Fibroblast of the aortic adventitia (primary cell): ENCODE measurements around the gene MPO. TPM values are rescaled to one million over a fixed set of nuclear protein-coding genes. Genes with fewer than 3 reads are reported as not detected.

ENCODE experiments used
- DNase-seq: peaks from one replicate; pipeline ENCODE4 v3.0.0-alpha.2; 2010; ENCODE audit warnings: low read depth
- H3K4me3 ChIP-seq: 2 replicates; pipeline ENCODE4 v1.5.1; 2011; ENCODE audit warnings: low read depth, mild to moderate bottlenecking, control low read depth, low read length, moderate library complexity
- total RNA-seq: library from RNA; depleted of rRNA; stranded (reverse); fragments of >200 nt; gene quantifications from 2 replicates; pipeline ENCODE4 v1.2.3, GENCODE V29; 2012; ENCODE audit warnings: low replicate concordance
- TF ChIP-seq, protein P1 (sequence below): IDR thresholded peaks from 2 replicates; pipeline ENCODE4 v1.5.1; 2011; ENCODE audit warnings: mild to moderate bottlenecking, low read length, control low read depth, inconsistent platforms; ENCODE audit not compliant: insufficient read depth

MPO gene
- total RNA-seq, 1 donor, result 0.09 TPM

DNA sequence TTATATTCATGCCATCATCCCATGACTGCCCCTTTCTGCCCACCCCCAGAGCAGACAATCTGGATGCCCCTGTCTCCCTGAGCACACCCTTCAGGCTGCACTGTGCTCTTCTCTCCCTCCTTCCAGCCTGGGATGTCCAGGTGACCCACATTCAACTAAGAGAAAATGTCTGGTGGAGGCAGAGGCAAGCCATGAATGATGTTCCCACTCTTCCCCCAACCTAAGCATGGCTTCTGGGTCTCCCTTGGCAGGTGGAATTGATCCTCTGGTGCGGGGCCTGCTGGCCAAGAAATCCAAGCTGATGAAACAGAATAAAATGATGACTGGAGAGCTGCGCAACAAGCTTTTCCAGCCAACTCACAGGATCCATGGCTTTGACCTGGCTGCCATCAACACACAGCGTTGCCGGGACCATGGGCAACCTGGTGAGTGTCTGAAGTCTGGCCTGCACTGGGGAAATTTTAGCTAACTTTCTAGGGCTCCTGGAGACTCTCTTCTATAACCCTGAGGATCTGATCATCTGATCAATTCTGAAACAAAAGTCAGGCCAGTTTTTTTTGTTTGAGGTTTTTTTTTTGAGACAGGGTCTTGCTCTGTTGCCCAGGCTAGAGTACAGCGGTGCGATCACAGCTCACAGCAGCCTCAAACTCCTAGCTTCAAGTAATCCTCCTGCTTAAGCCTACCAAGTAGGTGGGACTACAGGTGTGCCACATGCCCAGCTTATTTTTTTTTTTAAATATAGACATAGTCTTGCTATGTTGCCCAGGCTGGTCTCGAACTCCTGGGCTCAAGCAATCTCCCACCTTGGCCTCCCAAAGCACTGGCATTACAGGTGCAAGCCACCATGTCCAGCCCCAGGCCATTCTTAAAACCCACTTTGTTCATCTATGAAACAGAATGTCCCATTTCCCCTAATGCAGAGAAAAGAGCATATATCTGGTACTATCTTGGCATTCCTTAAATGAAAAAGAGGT is 14.5 kb downstream of the MPO start:
- no peak for DNase-seq
- no peak overlapping the region for H3K4me3 ChIP-seq
- TF ChIP-seq, protein P1, sequence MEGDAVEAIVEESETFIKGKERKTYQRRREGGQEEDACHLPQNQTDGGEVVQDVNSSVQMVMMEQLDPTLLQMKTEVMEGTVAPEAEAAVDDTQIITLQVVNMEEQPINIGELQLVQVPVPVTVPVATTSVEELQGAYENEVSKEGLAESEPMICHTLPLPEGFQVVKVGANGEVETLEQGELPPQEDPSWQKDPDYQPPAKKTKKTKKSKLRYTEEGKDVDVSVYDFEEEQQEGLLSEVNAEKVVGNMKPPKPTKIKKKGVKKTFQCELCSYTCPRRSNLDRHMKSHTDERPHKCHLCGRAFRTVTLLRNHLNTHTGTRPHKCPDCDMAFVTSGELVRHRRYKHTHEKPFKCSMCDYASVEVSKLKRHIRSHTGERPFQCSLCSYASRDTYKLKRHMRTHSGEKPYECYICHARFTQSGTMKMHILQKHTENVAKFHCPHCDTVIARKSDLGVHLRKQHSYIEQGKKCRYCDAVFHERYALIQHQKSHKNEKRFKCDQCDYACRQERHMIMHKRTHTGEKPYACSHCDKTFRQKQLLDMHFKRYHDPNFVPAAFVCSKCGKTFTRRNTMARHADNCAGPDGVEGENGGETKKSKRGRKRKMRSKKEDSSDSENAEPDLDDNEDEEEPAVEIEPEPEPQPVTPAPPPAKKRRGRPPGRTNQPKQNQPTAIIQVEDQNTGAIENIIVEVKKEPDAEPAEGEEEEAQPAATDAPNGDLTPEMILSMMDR, result no peak

DNA sequence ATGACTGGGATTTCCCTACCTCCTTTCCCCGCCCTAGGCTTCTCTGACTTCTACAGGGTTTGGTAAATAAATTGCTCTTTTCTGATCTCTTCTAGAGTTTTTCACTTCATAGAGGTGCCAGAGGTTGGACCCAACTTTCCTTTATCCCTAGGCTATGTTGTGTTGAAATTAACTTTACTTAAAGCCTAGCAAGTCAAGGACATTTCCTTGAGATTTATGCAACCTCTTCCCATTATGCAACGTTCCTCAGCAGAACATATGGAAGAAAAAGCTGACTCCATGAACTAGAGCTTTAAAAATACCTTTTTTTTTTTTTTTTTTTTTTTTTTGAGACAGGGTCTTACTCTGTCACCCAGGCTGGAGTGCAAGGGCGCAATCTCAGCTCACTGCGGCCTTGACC is 15.5 kb downstream of the MPO start:
- DNase-seq, result no peak
- TF ChIP-seq, protein P1, result no peak
- H3K4me3 ChIP-seq, result no peak overlapping the region

DNA sequence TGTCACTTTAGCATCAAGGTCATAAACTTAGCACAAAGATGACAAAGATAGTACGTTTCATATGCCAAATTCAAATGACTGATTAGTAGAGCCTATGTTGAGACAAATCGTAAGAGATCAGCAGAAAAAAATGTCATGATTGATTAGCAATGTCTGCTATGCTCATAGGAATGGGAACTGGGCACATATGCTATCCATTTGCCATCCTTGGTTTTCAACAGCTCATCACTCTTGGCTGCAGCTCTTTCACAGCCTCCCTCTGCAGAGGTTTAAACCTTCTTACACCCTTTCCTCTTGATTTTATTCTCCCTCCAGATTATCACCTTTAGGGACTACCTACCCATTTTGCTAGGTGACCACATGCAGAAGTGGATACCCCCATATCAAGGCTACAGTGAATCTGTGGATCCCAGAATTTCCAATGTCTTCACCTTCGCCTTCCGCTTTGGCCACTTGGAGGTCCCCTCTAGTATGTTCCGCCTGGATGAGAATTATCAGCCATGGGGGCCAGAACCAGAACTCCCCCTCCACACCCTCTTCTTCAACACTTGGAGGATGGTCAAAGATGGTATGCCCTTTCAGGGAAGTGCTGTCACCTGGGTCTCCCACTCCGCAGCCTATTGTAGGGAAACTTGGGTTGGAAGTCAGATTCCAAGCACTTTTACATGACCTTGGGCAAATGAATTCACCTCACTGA is 16.2 kb downstream of the MPO start:
- TF ChIP-seq, protein P1, result no peak
- DNase-seq, result no peak

DNA sequence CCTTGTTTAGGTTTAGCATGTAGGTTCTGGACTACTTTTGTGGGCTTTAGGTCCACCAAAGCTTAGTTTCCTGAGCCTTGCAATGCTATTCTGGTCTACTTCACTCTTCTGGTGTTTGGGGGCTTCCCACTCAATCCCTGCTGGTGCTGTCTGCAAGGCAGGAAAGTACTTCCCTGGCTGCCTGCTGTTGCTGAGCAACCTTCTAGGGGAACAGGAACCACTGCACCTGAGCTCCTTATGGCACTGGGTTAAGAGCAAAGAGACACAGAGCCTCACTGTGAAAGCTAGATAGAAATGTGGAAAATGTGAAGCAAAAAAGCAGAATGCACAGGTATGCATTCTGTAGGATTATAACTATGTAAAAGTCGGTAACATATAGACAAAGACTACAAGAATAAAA is 17.0 kb downstream of the MPO start:
- H3K4me3 ChIP-seq, result no peak overlapping the region
- TF ChIP-seq, protein P1, result no peak
- DNase-seq, result no peak

More for the DNA sequence above, 16.2 kb downstream of the MPO start:
- H3K4me3 ChIP-seq, result no peak overlapping the region

DNA sequence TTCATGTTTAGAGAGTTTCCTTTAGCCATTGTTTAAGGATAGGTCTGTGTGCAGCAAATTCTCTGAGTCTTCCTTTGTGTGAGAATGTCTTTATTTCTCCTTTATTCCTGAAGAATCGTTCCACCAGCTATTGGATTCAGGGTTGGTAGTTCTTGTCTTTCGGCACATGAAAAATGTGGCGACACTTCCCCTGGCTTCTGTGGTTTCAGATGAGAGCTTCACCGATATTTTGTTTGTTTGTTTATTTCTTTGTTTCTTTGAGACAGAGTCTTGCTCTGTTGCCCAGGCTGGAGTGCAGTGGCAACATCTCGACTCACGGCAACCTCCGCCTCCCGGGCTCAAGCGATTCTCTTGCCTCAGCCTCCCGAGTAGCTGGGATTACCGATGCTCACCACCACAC is 18.6 kb downstream of the MPO start:
- TF ChIP-seq, protein P1, result no peak
- no peak for DNase-seq
- no peak overlapping the region for H3K4me3 ChIP-seq

DNA sequence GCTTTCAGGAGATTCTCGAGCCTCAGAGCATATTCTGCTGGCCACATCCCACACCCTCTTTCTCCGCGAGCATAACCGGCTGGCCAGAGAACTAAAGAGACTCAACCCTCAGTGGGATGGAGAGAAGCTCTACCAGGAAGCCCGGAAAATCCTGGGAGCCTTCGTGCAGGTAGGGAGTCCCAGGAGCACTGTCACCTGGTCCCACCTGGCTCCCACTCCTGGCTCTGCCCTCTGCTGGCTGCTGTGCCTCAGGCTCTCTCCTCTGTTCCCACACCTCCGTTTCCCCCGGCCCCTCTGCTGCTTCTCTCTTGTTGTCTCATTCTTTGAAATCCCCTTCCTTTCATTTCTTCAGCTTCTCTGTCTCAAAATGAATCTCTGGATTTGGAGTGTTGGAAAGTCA is 25.9 kb downstream of the MPO start:
- no peak for DNase-seq
- no peak overlapping the region for H3K4me3 ChIP-seq
- TF ChIP-seq, protein P1, result no peak
